A673 (cell line): ENCODE results near the gene UBXN2A. TPM values are rescaled to one million over a fixed set of nuclear protein-coding genes. Genes with fewer than 3 reads are reported as not detected.

Experiments
- BruUV-seq: library from RNA; stranded (reverse); fragments of 400-500 nt; replicated peaks from 2 replicates; lab custom pipeline; 2021; lab: Mats Ljungman, UMichigan
- CTCF ChIA-PET: fragments of 300-600 bp; sonication (Branson Sonifier 250); formaldehyde crosslinking; loops from one replicate; lab custom pipeline; 2022; ENCODE audit warnings: antibody characterized with exemption; lab: Charles Lee
- POLR2A ChIA-PET: fragments of 300-600 bp; sonication (Branson Sonifier 250); formaldehyde crosslinking; loops from one replicate; lab custom pipeline; 2022; ENCODE audit warnings: antibody characterized with exemption; ENCODE audit not compliant: low non-redundant PET; lab: Charles Lee
- DNase-seq: peaks from one replicate; pipeline ENCODE4 v3.0.0-alpha.2; 2015; ENCODE audit warnings: low spot score
- H3K27ac ChIP-seq: fragments of 200-600 bp; sonication (generic); 2 replicates; pipeline ENCODE4 v1.5.1; 2016; ENCODE audit warnings: mixed run types, low read depth, mild to moderate bottlenecking, mixed read lengths, antibody characterized with exemption, low read length; ENCODE audit not compliant: poor library complexity, severe bottlenecking
- H3K27me3 ChIP-seq: fragments of 200-600 bp; sonication (generic); replicated peaks from 2 replicates; pipeline ENCODE4 v1.6.1; 2017; ENCODE audit warnings: mixed run types, low read depth, mild to moderate bottlenecking, mixed read lengths, antibody characterized with exemption, low read length; ENCODE audit not compliant: insufficient read depth, poor library complexity
- H3K36me3 ChIP-seq: fragments of 200-600 bp; sonication (generic); 2 replicates; pipeline ENCODE4 v1.6.1; 2016; ENCODE audit warnings: mixed run types, mild to moderate bottlenecking, mixed read lengths, antibody characterized with exemption, low read length; ENCODE audit not compliant: insufficient read depth, poor library complexity, severe bottlenecking
- H3K4me1 ChIP-seq: fragments of 200-600 bp; sonication (generic); 2 replicates; pipeline ENCODE4 v1.6.1; 2017; ENCODE audit warnings: mixed run types, mild to moderate bottlenecking, mixed read lengths, antibody characterized with exemption, low read length; ENCODE audit not compliant: insufficient read depth, poor library complexity, severe bottlenecking
- H3K4me3 ChIP-seq: fragments of 200-600 bp; sonication (generic); 2 replicates; pipeline ENCODE4 v1.5.1; 2016; ENCODE audit warnings: low read depth, mixed run types, mild to moderate bottlenecking, mixed read lengths, low read length; ENCODE audit not compliant: poor library complexity, severe bottlenecking
- H3K9me3 ChIP-seq: fragments of 200-600 bp; sonication (generic); 2 replicates; pipeline ENCODE4 v1.6.1; 2016; ENCODE audit warnings: mixed run types, low read depth, mild to moderate bottlenecking, mixed read lengths, antibody characterized with exemption, low read length; ENCODE audit not compliant: poor library complexity, severe bottlenecking
- CTCF ChIP-seq: fragments of 300-800, 200-600 bp; sonication (generic); conservative IDR thresholded peaks from 2 replicates; pipeline ENCODE4 v1.5.1; 2017; ENCODE audit warnings: low read depth, mild to moderate bottlenecking, antibody characterized with exemption, low read length, moderate library complexity, mixed read lengths
- EZH2 ChIP-seq: fragments of 200-600 bp; sonication (generic); IDR thresholded peaks from 2 replicates; pipeline ENCODE4 v1.6.1; 2017; ENCODE audit warnings: borderline replicate concordance, low read depth, mild to moderate bottlenecking, mixed read lengths, antibody characterized with exemption, low read length; ENCODE audit not compliant: poor library complexity, severe bottlenecking
- intact Hi-C: fragments of 100-400 bp; cut with micrococcal nuclease; formaldehyde crosslinking; loops from one replicate; pipeline ENCODE4 v1.10.0; 2022; ENCODE audit not compliant: unreplicated experiment
- total RNA-seq: library from RNA; stranded (reverse); gene quantifications from 2 replicates; pipeline ENCODE4 v1.2.3, GENCODE V29; 2021

Gene UBXN2A
- total RNA-seq, 1 experiment from 2014 or later, result 18.3 TPM

GRCh38 chr2:23941644-23942043 lies 1.4 kb downstream of the UBXN2A start:
- ChIA-PET POLR2A (interaction anchor here (0.6 kb wide), 1 partner anchor 320 kb away, joined by 3 read pairs; no protein-coding TSS in a partner anchor), CTCF (interaction anchor here (0.8 kb wide), 1 partner anchor 15 kb away, joined by 3 read pairs; the partner anchor contains the start of gene ATAD2B)
- intact Hi-C loops, result no loop called here
- H3K9me3 ChIP-seq, result no peaks in the 10 kb centered on the region
- DNase-seq, result no peak
- peak overlapping the region; percentile 92 for H3K4me3 ChIP-seq
- H3K4me1 ChIP-seq, result peaks cover 9% of the 10 kb centered on the region
- no TSS peak for BruUV-seq
- no peak for TF ChIP-seq EZH2
- no peak for TF ChIP-seq CTCF
- no peak overlapping the region for H3K27ac ChIP-seq
- no peaks in the 10 kb centered on the region for H3K27me3 ChIP-seq
- no peaks in the 10 kb centered on the region for H3K36me3 ChIP-seq

- no TSS peak for BruUV-seq
- TF ChIP-seq CTCF (no peak), EZH2 (no peak)
- H3K36me3 ChIP-seq, result no peaks in the 10 kb centered on the region
- H3K27me3 ChIP-seq, result no peaks in the 10 kb centered on the region
- CTCF ChIA-PET, result no interaction called here
- H3K27ac ChIP-seq, result no peak overlapping the region
- no peaks in the 10 kb centered on the region for H3K9me3 ChIP-seq
- intact Hi-C loops, result no loop called here
- POLR2A ChIA-PET, result no interaction called here
- H3K4me1 ChIP-seq, result peaks cover 9% of the 10 kb centered on the region
- DNase-seq, result no peak
- no peak overlapping the region for H3K4me3 ChIP-seq
Observed at GRCh38 chr2:23943666-23944065, 3.4 kb downstream of the UBXN2A start.

- intact Hi-C loops, result no loop called here
- no peak for DNase-seq
- POLR2A ChIA-PET, result no interaction called here
Observed at GRCh38 chr2:23944527-23944926, 4.3 kb downstream of the UBXN2A start.

More at GRCh38 chr2:23944527-23944926, 4.3 kb downstream of the UBXN2A start:
- no peaks in the 10 kb centered on the region for H3K27me3 ChIP-seq
- CTCF ChIA-PET, result no interaction called here
- no peaks in the 10 kb centered on the region for H3K36me3 ChIP-seq
- TF ChIP-seq EZH2 (no peak), CTCF (no peak)
- no peak overlapping the region for H3K27ac ChIP-seq
- H3K4me1 ChIP-seq, result peaks cover 6% of the 10 kb centered on the region
- no TSS peak for BruUV-seq
- no peak overlapping the region for H3K4me3 ChIP-seq
- no peaks in the 10 kb centered on the region for H3K9me3 ChIP-seq
